Stromal cell of bone marrow (primary cell): ENCODE data around the gene C6orf136.
A peak's percentile ranks its signal among the peaks of the same experiment; 100 is the strongest.
"Not testable (repeated sequence)": the region's sequence is repeated elsewhere in the genome, so short reads cannot be mapped to it uniquely, and the experiment has no call there.

Source experiments
- DNase-seq: peaks from one replicate; pipeline ENCODE4 v3.0.0-alpha.2; 2012; ENCODE audit warnings: low read depth

The C6orf136 gene

DNA sequence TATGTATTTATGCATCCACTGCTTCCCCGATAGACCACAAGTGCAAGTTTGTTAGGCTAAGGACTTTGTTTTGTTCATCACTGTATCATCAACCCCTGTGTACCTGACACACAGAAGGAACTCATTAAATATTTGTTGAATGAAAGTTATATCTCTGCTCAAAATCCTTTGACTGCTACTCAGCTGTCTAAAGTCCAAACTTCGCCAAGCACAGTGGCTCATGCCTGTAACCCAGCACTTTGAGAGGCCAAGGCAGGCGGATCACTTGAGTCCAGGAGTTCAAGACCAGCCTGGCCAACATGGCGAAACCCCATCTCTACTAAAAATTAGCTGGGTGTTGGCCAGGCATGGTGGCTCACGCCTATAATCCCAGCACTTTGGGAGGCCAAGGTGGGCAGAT, 11.0 kb downstream of the C6orf136 start:
- DNase-seq, result not testable (repeated sequence)

DNA sequence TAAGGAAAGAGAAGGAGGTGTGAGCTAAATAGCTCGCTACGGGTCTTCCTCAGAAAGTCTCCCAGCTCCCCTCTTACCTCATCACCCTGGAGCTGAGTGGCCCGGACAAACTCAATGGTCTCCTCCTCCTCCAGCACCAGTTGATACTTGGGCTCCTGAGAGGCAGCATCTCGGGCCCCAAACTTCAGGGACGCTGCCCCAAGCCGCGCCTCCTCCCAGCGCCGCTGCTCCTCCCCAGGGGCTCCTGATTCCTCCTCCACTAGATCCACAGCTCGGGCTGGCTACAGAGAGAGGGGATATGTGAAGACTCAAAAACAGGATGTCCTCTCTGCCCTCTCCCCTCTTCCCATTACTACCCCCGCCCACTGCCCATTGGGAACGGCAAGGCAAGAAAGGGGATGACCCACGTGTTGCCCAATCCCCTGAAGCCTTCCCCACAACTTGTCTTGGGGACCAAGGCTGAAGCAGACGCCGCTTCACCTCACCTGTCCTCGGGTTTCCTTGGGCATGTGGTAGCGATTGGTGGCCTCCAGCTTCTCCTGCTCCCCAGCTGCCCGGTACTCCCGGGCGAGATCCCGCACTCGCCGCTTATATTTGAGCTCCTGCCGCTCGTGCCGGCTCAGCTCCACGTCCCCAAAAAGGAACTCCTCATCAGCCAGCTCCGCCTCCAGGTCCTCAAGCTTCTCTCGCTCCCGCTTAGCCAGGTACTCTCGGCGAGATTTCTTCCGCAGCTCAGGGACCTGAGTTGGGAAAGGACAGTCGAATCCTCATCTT, 18.2 kb downstream of the C6orf136 start:
- no peak for DNase-seq

DNA sequence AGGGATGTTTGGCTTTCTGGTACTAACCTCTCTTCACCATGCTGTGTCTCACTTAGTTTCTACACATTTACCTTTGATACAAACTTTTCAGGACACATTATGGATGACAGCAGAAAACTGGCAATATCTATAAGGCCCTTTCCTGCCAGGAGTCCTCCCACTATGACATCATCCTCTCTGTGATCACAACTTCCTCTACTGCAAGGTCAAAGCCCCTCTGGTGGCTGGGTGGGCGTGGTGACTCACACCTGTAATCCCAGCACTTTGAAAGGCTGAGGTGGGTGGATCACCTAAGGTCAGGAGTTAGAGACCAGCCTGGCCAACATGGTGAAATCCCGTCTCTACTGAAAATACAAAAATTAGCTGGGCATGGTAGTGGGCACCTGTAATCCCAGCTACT, 19.4 kb downstream of the C6orf136 start:
- DNase-seq, result not testable (repeated sequence)

DNA sequence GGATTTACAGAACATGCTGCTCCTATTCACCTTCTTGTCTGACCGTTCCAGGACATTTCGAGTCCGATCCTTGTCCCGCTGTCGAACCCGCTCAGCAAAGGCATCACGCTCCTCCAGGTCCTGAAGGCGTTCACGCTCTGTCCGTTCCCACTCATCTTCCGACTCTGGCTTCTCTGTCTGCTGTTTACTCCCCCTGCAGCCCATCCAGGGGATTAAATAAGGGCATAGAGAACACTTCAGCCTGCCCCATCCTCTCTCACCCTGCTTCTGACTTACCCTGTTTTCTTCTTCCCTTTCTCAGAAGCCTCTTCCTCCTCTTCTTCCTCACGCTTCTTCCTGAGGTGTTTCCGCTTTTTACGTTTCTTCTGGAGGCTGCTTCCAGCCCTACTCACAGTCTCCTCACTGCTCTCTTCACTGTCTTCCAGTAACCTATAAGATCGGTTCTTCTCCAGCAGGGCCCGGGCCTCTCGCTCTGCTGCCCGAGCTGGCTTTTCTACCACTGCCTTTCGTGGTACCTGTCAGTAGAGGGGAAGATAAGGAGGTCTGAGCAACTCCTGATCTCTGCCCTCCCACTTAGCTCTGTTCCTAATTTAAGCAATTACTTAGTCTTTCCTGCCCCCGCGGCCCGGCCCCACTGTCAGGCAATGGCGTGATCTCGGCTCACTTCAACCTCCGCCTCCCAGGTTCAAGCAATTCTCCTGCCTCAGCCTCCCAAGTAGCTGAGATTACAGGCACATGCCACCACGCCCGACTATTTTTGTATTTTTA, 24.0 kb downstream of the C6orf136 start:
- no peak for DNase-seq

DNA sequence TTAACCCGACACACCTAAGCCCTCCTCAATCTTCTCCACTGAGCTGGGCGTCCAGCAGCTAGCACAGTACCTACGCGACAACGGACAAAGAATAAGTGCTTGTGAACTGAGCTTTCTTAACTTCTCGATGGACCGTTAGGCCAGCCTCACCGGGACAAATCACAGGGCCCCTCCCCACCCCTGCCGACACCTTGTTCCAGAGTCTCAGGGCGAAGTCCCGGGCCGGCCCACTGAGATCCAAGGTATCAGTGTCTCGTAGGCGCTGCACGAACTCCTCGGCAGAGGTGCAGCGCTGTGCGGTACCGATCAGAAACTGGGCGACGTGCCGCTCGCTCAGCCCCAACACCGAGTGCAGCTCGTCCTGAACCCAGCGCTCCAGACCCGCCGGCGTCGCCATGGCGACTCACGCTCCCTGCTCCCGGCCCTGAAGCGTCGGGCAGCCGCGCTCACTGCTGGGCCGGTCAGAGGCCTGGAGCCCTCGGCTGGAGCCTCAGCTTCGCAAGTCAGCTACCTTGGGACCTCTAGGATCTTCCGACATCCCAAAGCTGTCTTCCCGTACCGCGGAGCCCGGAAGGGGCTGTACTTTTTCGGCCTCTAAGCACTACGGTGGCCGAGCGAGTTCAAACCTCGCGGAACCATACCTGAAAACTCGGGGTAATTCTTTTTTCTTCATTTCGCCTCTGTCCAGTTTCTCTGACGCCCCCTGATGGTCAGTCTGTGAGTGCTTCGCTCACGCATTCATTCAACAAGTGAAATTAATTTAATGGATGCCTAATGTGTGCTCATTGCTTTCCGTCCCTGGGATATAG, 25.7 kb downstream of the C6orf136 start, which contains the start of gene DHX16:
Gene DHX16, minus strand, starts transcription at position 562 of the 809 bp plus-strand sequence. Its CDS starts 165 bp downstream, at position 397.
- peak; percentile 98 for DNase-seq

DNA sequence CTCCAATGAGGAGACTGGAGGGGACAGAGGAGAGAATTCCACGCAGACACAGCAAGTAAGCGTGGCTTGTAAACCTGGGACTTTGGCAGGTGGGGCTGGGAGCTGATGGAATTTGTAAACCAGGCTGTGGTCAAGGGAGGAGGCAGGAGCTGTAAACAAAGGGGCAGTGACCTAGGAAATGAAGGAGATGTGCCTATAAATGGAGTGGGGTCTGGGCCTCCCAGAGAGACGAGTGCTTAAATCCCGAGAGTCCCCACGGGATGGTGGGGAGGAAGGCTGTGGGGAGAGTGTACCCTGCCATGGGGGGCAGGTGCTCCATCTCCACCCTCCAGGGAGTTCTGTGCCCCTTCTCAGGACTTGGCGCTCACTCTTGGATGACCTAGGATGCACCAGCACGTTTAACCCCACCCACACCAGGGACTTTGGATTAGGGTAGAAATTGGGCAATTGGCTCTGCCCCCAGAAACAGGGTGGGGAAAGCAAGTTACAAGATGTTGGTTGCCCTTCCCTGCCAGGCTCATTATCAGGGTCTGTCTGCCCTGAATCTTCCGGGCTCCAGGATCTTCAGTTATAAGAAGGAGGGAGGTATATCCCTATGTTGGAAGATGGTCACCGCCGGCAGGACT, 29.8 kb downstream of the C6orf136 start:
- DNase-seq, result no peak

DNA sequence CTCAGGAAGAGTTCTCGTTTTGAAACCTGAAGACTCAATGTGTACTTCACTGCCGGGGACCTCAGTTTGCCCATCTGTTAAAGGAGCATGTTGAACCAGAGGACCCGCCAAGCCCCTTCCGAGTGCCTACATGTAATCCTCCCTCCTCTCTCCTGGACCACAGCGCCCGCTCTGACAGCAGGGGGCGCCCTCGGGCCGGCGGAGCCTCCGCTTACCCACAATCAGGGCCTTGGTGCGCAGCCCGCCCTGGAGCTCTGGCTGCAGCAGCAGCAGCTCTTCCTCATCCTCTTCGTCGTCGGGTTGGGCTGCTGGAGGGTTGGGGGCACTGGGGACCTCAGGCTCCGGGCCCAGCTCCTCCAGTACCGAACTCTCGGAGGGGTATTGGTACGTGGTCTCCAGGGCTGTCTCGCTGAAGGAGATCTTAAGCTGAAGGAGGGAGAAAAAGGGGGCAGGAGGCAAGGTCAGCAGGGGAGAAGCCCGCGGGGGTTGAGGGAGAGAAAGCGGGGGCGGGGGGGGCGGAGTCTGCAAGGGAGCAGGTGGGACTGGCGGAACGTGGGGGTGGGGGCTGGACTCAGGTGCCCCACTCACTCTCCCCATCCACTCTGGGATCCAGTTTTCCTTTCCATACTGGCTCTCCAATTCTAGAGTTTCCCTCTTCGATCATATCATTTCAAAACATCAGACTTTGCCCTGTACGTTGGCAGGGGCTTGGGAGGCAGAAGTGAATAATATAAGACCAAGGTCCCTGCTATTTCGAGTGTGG, 32.2 kb downstream of the C6orf136 start:
- peak; percentile 47 for DNase-seq

DNA sequence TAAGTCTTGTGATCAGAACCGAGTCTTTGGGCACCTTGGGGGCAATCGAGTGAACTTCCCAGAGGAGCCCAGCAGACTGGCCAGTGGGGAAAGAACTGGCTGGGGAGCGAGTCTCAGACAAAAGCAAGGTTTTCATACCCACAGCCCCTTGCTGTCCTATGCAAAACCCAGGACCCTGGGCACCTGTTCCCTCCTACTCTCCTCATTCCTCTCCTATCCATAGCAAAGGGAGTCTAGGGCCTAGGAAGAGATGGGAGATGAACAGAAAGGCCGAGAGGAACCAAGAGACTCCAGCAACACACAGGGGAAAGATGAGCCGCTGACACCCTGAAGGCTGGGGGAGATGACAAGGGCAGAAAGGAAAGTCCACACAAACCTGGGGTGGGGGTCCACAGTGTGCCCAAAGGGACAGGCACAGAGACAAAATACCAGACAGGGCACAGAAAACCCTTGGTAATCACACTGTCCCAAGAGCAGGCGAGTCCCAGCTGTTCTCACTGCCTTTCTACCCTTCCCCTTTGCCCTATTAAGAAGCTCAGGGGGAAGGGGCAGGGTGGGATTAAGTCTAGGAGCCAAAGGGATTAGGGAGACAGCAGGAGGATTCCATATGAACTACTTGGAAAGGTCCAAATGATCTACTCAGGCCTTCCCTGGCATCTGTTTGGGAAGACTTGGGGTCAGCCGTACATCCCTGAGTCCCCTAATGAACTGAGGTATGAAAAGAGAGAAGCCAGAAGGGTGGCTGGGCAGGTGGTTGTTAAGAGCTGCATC, 33.0 kb downstream of the C6orf136 start:
- no peak for DNase-seq

DNA sequence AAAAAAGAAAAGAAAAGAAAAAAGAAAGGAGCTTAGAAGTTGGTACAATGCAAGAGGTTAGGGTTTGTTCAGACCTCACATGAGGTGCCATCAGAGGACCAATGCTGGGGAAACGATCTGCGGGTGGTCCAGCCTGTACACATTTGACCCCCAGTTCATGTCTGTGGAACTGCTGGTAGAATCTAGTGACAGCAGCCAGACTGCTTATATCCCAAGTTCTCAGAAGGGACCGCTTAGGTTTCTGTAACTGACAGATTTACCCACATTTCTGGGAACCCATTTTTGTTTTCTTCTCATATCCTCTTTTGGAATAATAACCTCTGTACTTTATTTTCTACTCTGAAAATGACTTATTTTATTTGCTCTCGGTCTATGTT, 34.8 kb downstream of the C6orf136 start:
- no peak for DNase-seq

DNA sequence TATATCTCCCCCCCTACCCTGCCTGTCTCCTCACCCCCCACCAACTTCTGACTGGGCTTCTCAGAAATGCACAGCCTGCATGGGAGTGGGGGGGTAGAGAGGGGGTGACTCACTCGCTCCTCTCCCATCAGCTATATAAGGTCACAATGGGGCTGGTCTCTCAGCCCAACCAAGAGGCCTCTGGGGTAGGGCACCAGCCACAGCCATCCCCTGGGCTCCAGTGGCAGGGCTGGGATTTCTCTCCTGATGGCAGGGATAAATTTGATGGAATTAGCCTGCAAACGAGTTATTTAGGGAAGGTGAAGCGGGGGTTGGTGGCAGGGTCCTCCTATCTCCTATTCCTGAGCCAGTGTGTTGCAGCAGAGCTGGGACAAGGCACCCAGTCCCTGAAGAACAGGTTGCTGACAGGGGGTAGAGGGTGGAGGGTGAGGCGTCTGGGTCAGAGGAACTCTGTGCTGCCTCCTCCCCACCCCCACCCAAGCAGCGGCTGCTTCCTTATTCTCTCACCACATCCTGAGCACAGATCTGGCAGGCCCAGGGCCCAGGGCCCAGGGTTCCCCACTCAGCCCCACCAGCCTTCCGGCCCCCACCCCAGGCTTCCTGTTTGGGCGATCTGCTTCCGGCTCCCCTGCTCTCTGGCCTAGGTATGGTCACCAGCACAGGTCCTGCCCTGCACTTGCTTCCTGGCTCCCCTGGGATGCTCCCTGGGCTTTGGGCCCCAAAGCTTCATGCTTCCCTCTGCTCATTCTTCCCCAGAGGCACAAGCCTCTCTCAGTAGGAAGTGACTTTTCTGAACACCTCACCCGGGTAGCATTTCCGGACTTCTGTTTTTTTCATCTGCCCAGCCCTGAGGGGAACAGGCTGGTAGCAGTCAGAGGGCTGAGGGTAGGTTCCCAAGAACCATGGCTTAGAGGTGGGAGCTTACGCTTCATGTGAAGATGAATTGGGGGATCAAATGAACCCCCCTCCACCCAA, 35.5 kb downstream of the C6orf136 start:
- peak; percentile 76 for DNase-seq

DNA sequence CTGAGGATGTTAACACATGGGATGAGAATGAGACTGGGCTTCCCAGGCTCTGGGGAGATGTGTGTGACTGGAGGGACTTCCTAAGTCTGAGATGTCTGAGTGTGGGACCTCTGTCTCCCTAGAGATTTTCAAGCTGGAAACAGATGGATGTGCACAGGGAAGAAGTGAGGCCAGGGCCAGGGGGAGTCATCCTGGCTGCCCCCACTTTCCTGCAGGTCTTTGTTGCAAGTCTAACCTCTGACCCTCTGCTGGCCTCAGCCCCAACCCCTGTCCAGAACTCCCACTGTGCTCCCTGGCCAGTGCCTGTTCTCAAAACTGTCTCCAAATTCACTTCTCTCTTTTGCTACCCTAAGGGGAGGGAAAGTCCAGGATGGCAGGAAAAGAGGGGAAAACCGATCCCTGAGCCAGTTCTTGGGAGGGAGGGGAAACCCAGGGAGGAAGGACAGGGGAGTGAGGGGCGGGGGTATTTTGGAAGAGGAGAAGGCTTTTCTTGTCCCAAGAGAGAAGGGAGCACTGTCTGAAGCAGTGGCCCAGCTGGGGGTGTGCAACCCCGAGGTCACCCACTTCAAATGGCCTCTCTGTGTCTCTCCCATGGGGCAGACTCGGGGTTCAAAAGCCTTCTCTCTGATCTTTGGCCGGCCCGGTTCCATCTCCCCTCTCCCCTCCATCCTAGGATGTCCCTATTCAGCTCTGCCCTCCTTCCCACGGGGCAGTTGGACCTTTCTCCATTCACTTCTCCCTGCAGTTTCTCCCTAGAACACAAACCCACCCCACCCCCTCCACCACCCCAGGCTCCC, 36.4 kb downstream of the C6orf136 start:
- DNase-seq, result no peak

DNA sequence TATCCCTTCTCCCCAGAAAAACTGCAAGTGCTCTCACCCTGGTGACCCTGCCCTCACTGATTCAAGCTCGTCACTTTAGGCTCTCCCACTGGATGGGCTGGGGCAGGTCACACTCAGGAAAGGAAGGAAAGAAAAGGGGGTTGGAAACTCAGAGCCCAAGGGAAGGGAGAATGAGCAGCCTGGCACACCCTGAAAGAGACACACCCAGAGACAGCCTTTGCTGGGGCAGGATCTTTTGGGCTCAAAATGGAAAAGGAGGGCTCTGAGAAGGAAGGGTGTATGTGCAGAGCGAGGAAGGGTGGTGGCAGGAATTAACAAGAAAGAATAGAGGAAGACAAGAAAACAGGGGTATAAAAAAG, 37.0 kb downstream of the C6orf136 start:
- no peak for DNase-seq

DNA sequence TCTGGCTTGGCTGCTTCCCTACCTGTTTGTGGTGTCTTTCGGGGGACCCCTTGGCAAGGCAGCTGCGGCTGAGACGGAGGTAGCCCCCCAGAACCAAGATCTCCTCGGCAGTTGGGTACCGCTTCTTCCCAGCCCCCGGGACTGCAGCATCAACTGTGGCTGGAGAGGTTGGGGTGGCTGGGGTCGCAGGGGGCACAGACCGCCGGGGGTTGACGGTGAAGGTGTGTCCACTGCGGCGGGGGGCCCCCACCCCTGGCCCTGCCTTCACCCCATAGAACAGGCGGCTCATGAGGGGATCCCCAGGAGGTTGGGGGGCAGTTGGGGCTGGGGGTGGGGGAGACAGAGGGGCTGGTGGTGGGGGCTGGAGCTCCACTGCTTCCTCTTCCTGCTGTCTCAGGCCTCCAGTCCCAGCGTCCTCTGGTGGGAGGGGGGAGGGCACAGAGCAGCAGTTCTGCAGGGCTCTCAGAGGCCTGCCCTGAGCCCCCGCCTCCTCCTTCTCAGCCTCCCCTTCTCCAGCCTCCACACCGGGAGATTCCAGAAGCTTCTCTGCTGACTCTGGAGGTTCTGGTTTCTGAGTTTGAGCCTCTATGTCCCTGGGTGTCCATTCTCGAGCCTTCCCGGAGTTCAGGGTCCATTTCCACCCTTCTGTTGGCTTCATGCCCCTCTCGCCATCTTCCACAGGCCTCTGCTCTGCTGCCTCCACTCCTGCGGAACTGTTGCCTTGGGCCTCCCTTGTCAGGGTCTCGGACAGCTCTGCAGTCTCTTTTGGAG, 37.6 kb downstream of the C6orf136 start:
- DNase-seq, result no peak

DNA sequence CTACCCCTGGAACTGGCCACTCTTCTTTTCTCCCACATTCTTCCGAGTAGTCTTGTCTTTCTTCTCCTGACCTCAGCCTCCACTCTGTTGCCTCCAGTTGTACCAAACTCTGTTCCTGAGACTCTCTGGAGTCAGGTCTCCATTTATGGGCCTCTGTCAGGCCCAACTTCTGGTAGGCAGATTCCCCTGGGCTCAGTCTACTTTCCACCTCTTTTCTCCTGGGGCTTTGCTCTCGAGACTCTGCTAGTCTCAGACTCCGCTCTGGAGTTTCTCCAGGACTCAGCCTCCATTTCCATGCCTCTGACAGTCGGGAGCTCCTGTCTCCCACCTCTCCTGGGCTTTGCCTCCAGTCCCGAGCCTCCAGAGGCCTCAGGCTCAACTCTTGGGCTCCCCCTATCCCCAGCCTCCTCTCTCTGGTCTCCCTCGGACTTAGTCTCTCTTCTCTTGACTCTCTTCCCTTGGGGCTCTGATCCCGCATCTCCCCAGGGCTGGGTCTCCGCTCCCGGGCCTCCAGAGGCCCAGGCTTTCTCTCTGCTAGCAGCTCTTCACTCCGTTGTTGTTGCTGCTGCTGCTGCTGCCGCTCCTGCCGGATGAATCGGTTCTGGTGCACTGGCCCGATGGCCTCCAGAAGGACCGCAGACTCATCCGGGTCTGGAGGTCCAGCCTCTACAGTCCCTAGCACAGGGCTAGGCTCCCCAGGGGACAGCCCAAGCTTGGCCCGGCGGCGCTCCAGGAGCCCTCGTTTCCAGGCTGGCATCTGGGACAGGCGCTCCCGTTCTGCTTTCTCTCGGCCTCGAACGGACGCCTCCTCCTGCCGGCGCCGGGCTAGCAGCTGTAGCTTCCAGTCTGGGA, 38.5 kb downstream of the C6orf136 start:
- DNase-seq, result no peak

DNA sequence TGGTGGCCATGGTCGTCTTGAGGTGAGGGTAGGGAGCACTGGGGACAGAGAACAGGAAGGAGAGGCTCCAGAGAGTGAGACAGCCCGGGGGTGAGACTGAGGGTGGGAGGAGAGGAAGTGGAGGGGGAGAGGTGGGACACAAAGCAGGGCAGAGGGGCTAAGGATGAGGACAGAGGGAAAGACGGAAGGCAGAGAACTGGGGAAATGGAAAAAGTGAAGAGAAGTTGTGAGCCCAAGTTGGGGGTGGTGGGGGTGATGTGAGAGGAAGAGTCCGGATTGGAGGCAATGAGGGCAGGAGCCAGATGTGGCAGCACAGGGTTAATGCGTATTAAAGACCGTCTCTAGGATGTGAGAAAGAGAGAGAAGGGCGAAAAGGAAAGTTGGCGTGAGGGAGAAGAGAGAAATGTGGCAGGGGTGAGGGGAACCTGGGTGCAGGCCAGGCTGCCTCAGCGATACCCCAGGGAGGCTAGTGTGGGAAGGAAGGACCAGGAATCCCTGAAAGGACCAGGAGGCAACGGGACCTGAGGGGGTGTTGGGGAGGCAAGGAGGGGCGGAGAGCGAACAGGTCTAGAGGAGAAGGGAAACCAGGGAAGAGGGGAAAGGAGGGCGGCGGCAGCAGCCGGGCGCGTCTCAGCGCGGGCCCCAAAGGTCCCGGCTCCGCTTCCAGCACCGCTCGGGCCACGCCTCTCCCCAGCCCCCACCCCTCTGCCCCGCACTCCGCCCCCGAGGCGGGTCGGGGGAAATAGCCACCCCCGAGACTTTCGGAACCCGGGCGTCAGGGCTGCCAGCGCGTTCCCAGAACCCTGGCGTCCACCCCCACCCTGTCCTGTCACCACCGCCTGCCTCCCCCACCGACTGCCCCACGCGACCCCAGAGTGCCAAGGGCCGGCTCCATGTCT, 39.3 kb downstream of the C6orf136 start, which contains the start of gene PPP1R18:
Gene PPP1R18, minus strand, starts transcription at position 637 of the 899 bp plus-strand sequence. Its CDS starts 627 bp downstream, at position 10.
- peak; percentile 47 for DNase-seq
